HepG2 (cell line): ENCODE data around the gene PAPOLA. TPM values are rescaled to one million over a fixed set of nuclear protein-coding genes. Genes with fewer than 3 reads are reported as not detected.

Source experiments
- BHLHE40 ChIP-seq: IDR thresholded peaks from 2 replicates; pipeline ENCODE4 v1.6.1; 2011; ENCODE audit warnings: low read length, improper control_type of control experiment
- HIVEP1 ChIP-seq: sonication (generic); formaldehyde crosslinking; IDR thresholded peaks from 2 replicates; pipeline ENCODE4 v1.4.0; 2020; ENCODE audit warnings: mild to moderate bottlenecking, missing genetic modification reagents
- MIER3 ChIP-seq: IDR thresholded peaks from 2 replicates; pipeline ENCODE4 v1.6.1; 2016; ENCODE audit warnings: missing compliant biosample characterization, borderline replicate concordance
- RELA ChIP-seq: sonication (generic); formaldehyde crosslinking; IDR thresholded peaks from 2 replicates; pipeline ENCODE4 v1.4.0; 2020; ENCODE audit warnings: missing genetic modification reagents
- RFXANK ChIP-seq: IDR thresholded peaks from 2 replicates; pipeline ENCODE4 v1.6.1; 2016
- SMYD3 ChIP-seq: sonication (generic); formaldehyde crosslinking; IDR thresholded peaks from 2 replicates; pipeline ENCODE4 v1.8.1; 2023; ENCODE audit warnings: mild to moderate bottlenecking, missing genetic modification reagents
- SP5 ChIP-seq: IDR thresholded peaks from 2 replicates; pipeline ENCODE4 v1.6.1; 2016; ENCODE audit warnings: low read depth, borderline replicate concordance
- SRY ChIP-seq: sonication (generic); formaldehyde crosslinking; IDR thresholded peaks from 2 replicates; pipeline ENCODE4 v1.8.0; 2022; ENCODE audit warnings: mild to moderate bottlenecking, missing genetic modification reagents
- TBX3 ChIP-seq: fragments of 450-650 bp; IDR thresholded peaks from 2 replicates; pipeline ENCODE4 v1.6.1; 2017; ENCODE audit warnings: antibody characterized with exemption, mild to moderate bottlenecking, inconsistent platforms, borderline replicate concordance
- TFE3 ChIP-seq: IDR thresholded peaks from 2 replicates; pipeline ENCODE4 v1.6.1; 2016
- ZBTB21 ChIP-seq: sonication (generic); formaldehyde crosslinking; IDR thresholded peaks from 2 replicates; pipeline ENCODE4 v1.4.0; 2020; ENCODE audit warnings: missing genetic modification reagents
- ZBTB7A ChIP-seq: sonication (generic); formaldehyde crosslinking; IDR thresholded peaks from 2 replicates; pipeline ENCODE4 v1.8.0; 2022; ENCODE audit warnings: mild to moderate bottlenecking, missing genetic modification reagents
- ZFP82 ChIP-seq: sonication (generic); formaldehyde crosslinking; IDR thresholded peaks from 2 replicates; pipeline ENCODE4 v1.5.1; 2020; ENCODE audit warnings: mild to moderate bottlenecking, missing genetic modification reagents, borderline replicate concordance
- ZNF263 ChIP-seq: sonication (generic); formaldehyde crosslinking; IDR thresholded peaks from 2 replicates; pipeline ENCODE4 v1.4.0; 2020; ENCODE audit warnings: missing genetic modification reagents
- ZNF337 ChIP-seq: sonication (generic); formaldehyde crosslinking; IDR thresholded peaks from 2 replicates; pipeline ENCODE4 v1.5.1; 2020; ENCODE audit warnings: missing genetic modification reagents, low read depth, mild to moderate bottlenecking, borderline replicate concordance
- ZNF343 ChIP-seq: sonication (generic); formaldehyde crosslinking; IDR thresholded peaks from 2 replicates; pipeline ENCODE4 v1.4.0; 2020; ENCODE audit warnings: mild to moderate bottlenecking, missing genetic modification reagents
- ZNF431 ChIP-seq: sonication (generic); formaldehyde crosslinking; IDR thresholded peaks from 2 replicates; pipeline ENCODE4 v1.9.0; 2022; ENCODE audit warnings: missing genetic modification reagents, low read depth, mild to moderate bottlenecking, borderline replicate concordance
- ZNF446 ChIP-seq: sonication (generic); formaldehyde crosslinking; IDR thresholded peaks from 2 replicates; pipeline ENCODE4 v1.5.0; 2020; ENCODE audit warnings: mild to moderate bottlenecking, missing genetic modification reagents
- ZNF503 ChIP-seq: sonication (generic); formaldehyde crosslinking; IDR thresholded peaks from 2 replicates; pipeline ENCODE4 v1.4.0; 2020; ENCODE audit warnings: missing genetic modification reagents
- ZNF547 ChIP-seq: sonication (generic); formaldehyde crosslinking; IDR thresholded peaks from 2 replicates; pipeline ENCODE4 v1.5.1; 2020; ENCODE audit warnings: mild to moderate bottlenecking, missing genetic modification reagents
- ZNF564 ChIP-seq: sonication (generic); formaldehyde crosslinking; IDR thresholded peaks from 2 replicates; pipeline ENCODE4 v1.8.1; 2023; ENCODE audit warnings: mild to moderate bottlenecking, missing genetic modification reagents
- ZNF672 ChIP-seq: sonication (generic); formaldehyde crosslinking; IDR thresholded peaks from 2 replicates; pipeline ENCODE4 v1.8.1; 2022; ENCODE audit warnings: missing genetic modification reagents
- ZNF678 ChIP-seq: sonication (generic); formaldehyde crosslinking; IDR thresholded peaks from 2 replicates; pipeline ENCODE4 v1.4.0; 2020; ENCODE audit warnings: mild to moderate bottlenecking, missing genetic modification reagents
- ZNF775 ChIP-seq: sonication (generic); formaldehyde crosslinking; IDR thresholded peaks from 2 replicates; pipeline ENCODE4 v1.4.0; 2020; ENCODE audit warnings: missing genetic modification reagents, mild to moderate bottlenecking, moderate library complexity, borderline replicate concordance
- ZSCAN29 ChIP-seq: sonication (generic); formaldehyde crosslinking; conservative IDR thresholded peaks from 2 replicates; pipeline ENCODE4 v1.4.0; 2020; ENCODE audit warnings: mild to moderate bottlenecking, missing genetic modification reagents
- polyA plus RNA-seq, 8 experiments: library from polyadenylated mRNA; depleted of rRNA in 3 of 8; stranded (reverse) in 7 of 8; unstranded in 1 of 8; fragments of >200 nt; fragmentation: Illumina TruSeq in 4 of 8; extraction: Trizol in 4 of 8; gene quantifications; 2 replicates each; pipeline versions ENCODE4 v1.2.1 to v1.2.3, GENCODE V29; 2011 to 2016; ENCODE audit warnings: low read depth in 4 of 8, missing spikeins in 1 of 8, mixed read lengths in 1 of 8; ENCODE audit not compliant: insufficient read depth in 1 of 8
- total RNA-seq, 5 experiments: library from RNA; depleted of rRNA; stranded (reverse); fragments of >200 nt; fragmentation: Illumina TruSeq; extraction: Trizol; gene quantifications; 2 replicates each; pipeline ENCODE4 v1.2.3, GENCODE V29; 2016; ENCODE audit warnings: low read depth in 1 of 5

The PAPOLA gene
- total and polyA plus RNA-seq, 2 of the 13 experiments (the other 11 are each of a cell fraction or from before 2014, with no cell fraction given) = 103 to 151 TPM

DNA sequence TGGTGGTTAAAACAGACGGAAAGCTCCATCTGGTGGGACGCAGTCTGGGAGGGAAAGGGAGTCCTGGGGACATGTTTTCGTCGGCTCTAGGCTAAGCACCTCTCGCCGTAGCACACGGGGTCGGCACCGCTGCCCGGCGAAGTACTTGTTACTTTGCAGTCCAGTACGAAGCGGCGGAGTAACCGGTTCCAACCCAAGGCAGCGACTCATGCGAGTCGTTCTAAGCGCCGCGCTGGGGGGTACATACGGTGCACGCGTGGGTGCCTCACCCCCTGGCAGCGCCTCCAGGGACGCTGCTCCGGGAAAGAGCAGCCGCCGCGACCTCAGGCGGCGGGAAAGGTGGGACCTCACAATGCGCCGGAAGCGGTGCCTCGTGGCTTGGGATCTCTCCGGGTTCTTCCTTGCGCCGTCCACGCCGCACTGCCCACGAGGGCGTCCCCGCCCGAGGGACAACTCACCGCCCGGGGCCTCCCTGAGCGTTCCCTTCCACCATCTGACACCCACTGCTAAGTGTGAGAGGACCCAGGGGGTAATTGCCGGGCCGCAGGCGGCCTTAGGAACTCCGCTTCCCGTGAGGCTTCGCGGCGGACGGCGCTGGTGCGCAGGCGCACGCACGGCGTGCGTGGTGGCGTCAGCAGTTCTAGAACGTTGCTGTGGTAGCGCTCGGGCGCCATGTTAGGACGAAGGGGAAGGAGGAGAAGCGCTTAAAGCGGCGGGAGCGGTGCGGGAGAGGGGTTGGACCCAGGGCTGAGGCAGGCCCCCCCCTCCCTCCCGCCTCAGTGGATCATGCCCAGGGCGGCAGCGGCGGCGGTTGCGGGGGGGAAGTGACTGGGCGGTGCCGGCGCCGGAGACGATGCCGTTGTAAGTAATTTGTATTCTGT, at the start of gene PAPOLA (continued):
- TF ChIP-seq SRY (CRISPR knock-in tag) = peak; percentile 75
- TF ChIP-seq RFXANK (CRISPR knock-in tag) = no peak
- TF ChIP-seq ZNF431 = 0 out of 2 replicates have a peak, but pooled peaks have one; percentile 49
- TF ChIP-seq ZBTB7A (CRISPR knock-in tag) = peak; percentile 70; the same call in 1 of the 2 replicates
- no peak for TF ChIP-seq ZNF672 (CRISPR knock-in tag)
- peak; percentile 77; the same call in 1 of the 2 replicates for TF ChIP-seq ZNF547 (CRISPR knock-in tag)
- peak; percentile 62; the same call in 1 of the 2 replicates for TF ChIP-seq TBX3
- no peak for TF ChIP-seq ZNF263 (CRISPR knock-in tag)
- TF ChIP-seq RELA (CRISPR knock-in tag) = no peak
- peak; percentile 90; the same call in 1 of the 2 replicates for TF ChIP-seq ZFP82
- TF ChIP-seq TFE3 (CRISPR knock-in tag) = no peak
- TF ChIP-seq MIER3 (CRISPR knock-in tag) = peak; percentile 56; the same call in 1 of the 2 replicates
- peak; percentile 80; the same call in 1 of the 2 replicates for TF ChIP-seq ZNF564
- peak; percentile 78; the same call in 1 of the 2 replicates for TF ChIP-seq ZNF343
- peak; percentile 60; the same call in 1 of the 2 replicates for TF ChIP-seq ZSCAN29 (CRISPR knock-in tag)
- no peak; the same call in 1 of the 2 replicates for TF ChIP-seq SMYD3 (CRISPR knock-in tag)
- no peak for TF ChIP-seq ZNF503 (CRISPR knock-in tag)
- peak; percentile 44; the same call in 1 of the 2 replicates for TF ChIP-seq HIVEP1
- no peak; the same call in 1 of the 2 replicates for TF ChIP-seq BHLHE40
- no peak for TF ChIP-seq ZNF446 (CRISPR knock-in tag)
- no peak for TF ChIP-seq SP5 (CRISPR knock-in tag)
- TF ChIP-seq ZNF337 (CRISPR knock-in tag) = no peak
- no peak for TF ChIP-seq ZBTB21
- TF ChIP-seq ZNF678 (CRISPR knock-in tag) = no peak
- TF ChIP-seq ZNF775 (CRISPR knock-in tag) = peak; percentile 0; the same call in 1 of the 2 replicates
